VCaP (cell line): Measurements from ENCODE around the gene ABCA4.

Experiments used
- H3K27ac ChIP-seq: fragments of 450-650 bp; 2 replicates; pipeline ENCODE4 v1.5.1; 2017
- CTCF ChIP-seq: fragments of 450-650 bp; conservative IDR thresholded peaks from 2 replicates; pipeline ENCODE4 v1.5.1; 2017; ENCODE audit warnings: mild to moderate bottlenecking, moderate library complexity

The ABCA4 gene

DNA sequence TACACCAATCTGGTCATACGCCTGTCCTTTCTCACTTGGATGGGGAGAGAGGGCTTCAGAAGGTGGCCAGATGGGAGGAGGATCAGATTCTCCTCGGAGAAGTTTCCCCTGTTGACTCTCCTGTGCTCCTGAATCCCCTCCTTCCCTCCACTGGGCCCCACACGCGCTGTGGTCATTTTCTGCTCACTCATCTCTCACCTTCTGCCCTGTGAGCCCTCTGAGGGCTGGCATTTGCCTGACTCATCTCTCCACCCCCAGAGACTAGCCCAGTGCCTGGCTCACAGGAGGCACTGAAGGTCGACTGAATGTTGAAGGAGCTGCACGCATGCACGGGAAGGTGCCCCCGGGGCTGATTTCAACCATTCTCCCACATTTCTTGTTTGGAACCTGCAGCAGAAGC lies 14.2 kb downstream of the ABCA4 start:
- TF ChIP-seq CTCF = no peak
- H3K27ac ChIP-seq = no peak overlapping the region

GRCh38 chr1:94105957-94106529 lies 14.9 kb downstream of the ABCA4 start:
- no peak for TF ChIP-seq CTCF
- H3K27ac ChIP-seq = peak overlapping the region; percentile 59; the same call in 1 of the 2 replicates

DNA sequence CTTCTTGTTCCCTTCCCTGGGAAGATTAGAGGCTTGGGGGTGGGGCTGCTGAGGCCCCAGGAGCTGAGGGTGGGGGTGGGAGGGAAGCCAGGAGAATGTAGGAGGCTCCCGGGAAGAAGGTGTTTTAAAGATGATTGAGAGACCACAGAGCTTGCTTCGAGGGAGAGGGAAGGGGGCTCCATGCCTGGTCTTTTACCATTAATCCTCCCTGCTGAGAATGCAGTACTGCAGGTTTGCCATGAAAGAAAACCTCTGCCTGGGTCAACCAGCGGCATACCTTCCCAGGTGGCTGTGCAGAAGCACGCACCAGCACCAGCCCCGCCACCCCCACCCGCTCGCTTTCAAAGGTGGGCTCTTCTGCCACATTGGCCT lies 15.4 kb downstream of the ABCA4 start:
- H3K27ac ChIP-seq = peak overlapping the region; percentile 59
- TF ChIP-seq CTCF = no peak

DNA sequence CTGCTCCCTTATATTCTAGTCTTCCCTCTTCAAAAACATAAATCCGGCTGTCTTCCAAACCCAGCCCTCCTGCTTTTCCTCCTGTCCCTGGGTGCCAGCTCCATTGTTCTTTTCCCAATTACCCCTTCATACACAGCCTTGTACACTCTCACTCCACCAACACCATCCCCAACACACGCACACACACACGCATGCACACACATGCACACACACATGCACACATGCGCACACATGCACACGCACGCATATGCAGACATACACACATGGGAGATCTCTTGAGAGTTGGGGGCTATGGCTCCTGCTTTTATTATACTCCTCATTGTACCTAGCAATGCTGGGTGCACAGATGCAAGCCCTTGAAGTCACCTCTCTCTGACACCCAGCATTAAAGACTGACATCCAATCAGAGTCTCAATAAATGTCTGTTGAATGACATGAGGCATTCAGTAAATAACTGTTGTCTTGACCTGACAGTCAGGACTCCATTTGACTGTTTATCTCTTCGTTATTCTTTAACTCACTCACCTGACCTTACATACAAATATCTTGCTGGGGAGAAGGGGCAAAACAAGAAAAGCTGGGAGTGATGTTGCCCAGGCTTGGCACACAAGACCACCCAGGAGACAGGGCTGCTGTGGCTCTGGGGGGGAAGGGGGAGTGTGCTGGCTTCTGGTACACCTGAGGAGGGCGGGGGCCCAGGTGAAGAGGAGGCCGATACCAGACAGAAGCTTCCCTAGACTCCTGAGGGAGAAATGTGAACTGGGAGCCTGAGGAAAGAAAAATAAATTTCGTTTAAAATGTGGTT lies 16.0 kb downstream of the ABCA4 start:
- H3K27ac ChIP-seq = peak overlapping the region; percentile 59
- no peak for TF ChIP-seq CTCF

- no peak for TF ChIP-seq CTCF
- H3K27ac ChIP-seq = peak overlapping the region; percentile 59; the same call in 1 of the 2 replicates
Measured at GRCh38 chr1:94104127-94104684, 16.7 kb downstream of the ABCA4 start.

DNA sequence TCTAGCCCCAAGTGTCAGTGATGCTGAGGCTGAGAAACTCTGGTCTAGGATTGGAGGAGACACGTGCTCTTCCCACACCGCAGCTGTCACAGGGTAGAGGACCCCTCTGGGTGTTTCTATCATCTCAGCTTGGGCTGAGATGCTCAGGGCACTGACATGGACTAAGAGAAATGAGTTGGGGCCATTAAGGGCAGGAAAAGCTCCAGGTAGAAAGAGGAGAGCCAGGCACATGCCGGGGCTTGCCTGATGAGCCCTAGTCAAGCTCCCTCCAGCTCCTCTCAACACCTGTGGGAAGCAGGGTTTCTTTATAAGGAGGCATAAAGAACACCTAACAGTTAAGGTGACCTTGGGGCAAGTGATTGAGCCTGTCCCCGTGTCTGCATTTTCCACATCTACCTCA lies 17.3 kb downstream of the ABCA4 start:
- TF ChIP-seq CTCF = no peak
- no peak overlapping the region for H3K27ac ChIP-seq

DNA sequence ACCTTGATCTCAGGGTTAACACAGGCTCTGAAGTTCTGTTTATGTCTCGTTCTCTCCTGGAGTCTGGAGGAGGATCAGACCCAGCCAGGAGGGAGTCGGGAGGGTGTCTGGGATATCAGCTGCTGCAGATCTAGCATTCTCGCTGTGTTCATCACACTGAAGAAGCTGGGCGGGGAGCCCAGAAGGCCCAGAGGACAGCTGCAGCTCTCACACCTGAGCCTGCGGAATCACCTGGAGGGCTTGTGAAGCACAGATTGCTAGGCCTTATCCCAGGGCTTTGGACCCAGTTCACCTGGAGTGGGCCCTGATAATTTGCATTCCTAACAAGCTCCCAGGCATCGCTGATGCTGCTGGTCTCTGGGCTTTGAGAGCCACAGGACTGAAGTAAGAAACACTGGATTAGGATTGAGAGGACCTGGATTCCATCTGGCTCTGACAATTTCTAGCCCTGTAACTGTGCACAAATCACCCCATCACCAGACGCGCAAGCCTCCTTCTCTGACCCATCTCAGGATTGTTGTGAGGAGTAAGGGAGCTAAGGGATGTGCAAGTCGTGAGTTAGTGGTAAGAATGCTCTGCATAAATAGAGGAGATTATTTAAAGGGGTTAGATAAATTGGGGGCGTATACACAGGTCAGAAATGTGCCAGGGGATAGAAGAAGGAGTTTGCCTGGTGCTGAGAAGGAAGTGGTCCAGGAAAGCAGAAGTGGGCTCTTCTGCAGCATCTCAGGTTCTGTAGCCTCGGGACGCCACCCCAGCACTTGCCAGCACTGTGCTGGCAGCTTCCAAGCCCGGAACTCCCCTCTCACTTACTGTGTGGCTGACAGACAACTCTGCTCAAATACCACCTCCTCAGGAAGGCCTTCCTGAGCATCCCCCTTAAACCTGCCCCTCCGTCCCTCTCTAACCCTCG lies 19.1 kb downstream of the ABCA4 start:
- H3K27ac ChIP-seq = peak overlapping the region; percentile 79
- TF ChIP-seq CTCF = no peak
